ENCODE data around the gene CHI3L1.

CHI3L1 gene

GRCh38 chr1:203167913-203168200, 18.6 kb downstream of the CHI3L1 start:
- DNase-seq (ENCODE audit: low spot score), result no peak

GRCh38 chr1:203167026-203167912, 19.2 kb downstream of the CHI3L1 start:
- no peak for DNase-seq (ENCODE audit: low spot score)

- DNase-seq (ENCODE audit: low spot score), result no peak
These were observed 20.1 kb downstream of the CHI3L1 start for GRCh38 chr1:203166192-203166940.

- DNase-seq (ENCODE audit: low spot score), result no peak
These were observed 20.7 kb downstream of the CHI3L1 start for GRCh38 chr1:203165800-203166161.

GRCh38 chr1:203165101-203165799, 21.3 kb downstream of the CHI3L1 start:
- no peak for DNase-seq (ENCODE audit: low spot score)

- no peak for DNase-seq (ENCODE audit: low spot score)
These were observed 22.4 kb downstream of the CHI3L1 start for GRCh38 chr1:203163891-203164635.

- no peak for DNase-seq (ENCODE audit: low spot score)
These were observed 24.1 kb downstream of the CHI3L1 start for GRCh38 chr1:203162403-203162802.

- DNase-seq (ENCODE audit: low spot score), result no peak
These were observed 24.8 kb downstream of the CHI3L1 start for GRCh38 chr1:203161703-203162102.

- no peak for DNase-seq (ENCODE audit: low spot score)
These were observed 25.3 kb downstream of the CHI3L1 start for GRCh38 chr1:203161175-203161574.

GRCh38 chr1:203159844-203160243, 26.7 kb downstream of the CHI3L1 start:
- no peak for DNase-seq (ENCODE audit: low spot score)

- no peak for DNase-seq (ENCODE audit: low spot score)
These were observed 27.4 kb downstream of the CHI3L1 start for GRCh38 chr1:203158960-203159665.

GRCh38 chr1:203158423-203158822, 28.1 kb downstream of the CHI3L1 start:
- no peak for DNase-seq (ENCODE audit: low spot score)

- DNase-seq (ENCODE audit: low spot score), result no peak
These were observed 30.2 kb downstream of the CHI3L1 start for GRCh38 chr1:203156280-203156679.

- no peak for DNase-seq (ENCODE audit: low spot score)
These were observed 32.3 kb downstream of the CHI3L1 start for GRCh38 chr1:203153989-203154821.

- no peak for DNase-seq (ENCODE audit: low spot score)
These were observed 33.2 kb downstream of the CHI3L1 start for GRCh38 chr1:203153051-203153988.

GRCh38 chr1:203152158-203153034, 34.1 kb downstream of the CHI3L1 start:
- no peak for DNase-seq (ENCODE audit: low spot score)

GRCh38 chr1:203151362-203152157, 34.9 kb downstream of the CHI3L1 start:
- DNase-seq (ENCODE audit: low spot score), result no peak
